GM21526 (cell line): ENCODE measurements around the gene PFDN2.
A peak's percentile ranks its signal among the peaks of the same experiment; 100 is the strongest.

Experiments used
- ATAC-seq: cut with Tn5 transposase; IDR thresholded peaks from one replicate; pipeline ENCODE4 v1.9.1; 2021; ENCODE audit warnings: moderate library complexity; ENCODE audit not compliant: unreplicated experiment, low FRiP score

Gene PFDN2

GRCh38 chr1:161106431-161106830 lies 11.4 kb downstream of the PFDN2 start:
- ATAC-seq = no peak

GRCh38 chr1:161100556-161100955 lies 17.3 kb downstream of the PFDN2 start:
- ATAC-seq = no peak

DNA sequence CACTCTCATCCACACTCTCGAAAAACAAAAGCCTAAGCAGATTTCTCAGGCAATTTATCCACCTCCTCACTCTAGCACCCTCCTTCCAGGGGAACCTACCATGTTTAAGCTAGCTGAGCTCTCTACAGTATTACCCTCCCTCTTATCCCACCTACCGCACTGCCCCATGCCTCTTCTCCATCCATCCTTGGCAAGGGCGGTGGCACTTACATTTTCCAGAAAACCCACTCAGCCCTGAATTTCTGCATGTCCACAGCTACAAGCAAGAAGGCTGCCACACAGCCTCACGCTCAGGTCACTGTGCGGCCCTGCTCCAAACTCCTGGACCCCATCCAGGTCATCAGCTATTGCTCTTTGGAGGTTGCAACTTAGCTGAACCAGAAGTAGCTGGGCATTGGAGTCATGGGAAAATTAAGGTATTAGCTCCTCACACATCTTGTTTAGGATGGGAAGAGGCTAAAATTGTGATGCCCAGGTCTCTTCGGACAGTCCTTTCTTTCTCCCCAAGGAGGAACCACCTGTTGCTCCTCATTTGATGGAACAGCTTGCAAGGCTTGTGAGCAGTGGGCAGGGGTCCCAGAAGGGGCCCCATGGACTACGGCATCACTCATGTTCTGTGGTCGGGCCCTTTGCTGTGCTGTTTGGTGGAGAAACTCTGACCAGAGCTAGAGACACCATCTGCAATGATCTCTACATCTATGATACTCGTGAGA lies 18.6 kb downstream of the PFDN2 start:
- ATAC-seq = no peak

DNA sequence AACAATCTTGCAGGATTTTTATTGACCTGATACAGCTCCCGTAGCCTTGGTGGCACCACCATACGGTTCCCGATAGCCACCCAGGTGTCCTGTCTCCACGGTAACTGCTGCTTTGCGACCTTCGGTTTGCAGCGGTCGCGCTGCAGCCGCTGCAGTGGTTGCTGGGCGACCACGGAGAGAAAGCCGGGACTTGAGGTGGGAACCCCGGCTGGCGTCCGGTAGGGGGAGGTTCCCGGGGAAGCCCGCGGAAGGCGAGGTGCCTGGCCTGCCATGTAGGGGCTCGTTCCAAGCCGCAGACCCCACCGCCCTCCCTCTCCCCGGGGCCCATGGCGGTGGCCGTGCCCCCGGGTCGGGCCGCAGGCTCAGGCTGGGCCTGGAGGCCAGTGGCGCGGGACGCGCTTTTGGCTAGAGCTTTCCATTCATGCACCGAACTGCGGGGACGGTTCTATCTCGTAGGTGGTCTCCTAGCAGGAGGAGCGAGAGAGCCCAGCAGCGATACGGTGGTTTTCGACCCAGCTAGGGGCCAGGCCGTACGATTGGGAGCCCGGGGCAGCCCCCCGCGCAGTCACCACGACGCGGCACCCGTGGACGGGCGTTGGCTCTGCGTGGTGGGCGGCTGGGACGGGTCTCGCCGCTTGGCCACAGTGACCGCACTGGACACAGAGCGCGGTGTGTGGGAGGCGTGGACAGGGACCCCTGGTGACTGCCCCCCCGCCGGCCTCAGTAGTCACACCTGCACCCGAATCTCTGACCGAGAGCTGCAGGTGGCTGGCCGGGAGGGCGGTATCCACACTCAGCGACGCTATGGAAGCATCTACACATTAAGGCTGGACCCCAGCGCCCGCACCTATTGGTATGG lies 19.4 kb downstream of the PFDN2 start, which contains the start of gene KLHDC9:
KLHDC9 (plus strand) TSS at position 152 of the 859 bp plus-strand sequence; CDS start at position 327, 175 bp downstream.
- ATAC-seq = peak; percentile 64

GRCh38 chr1:161096530-161096929 lies 21.3 kb downstream of the PFDN2 start:
- ATAC-seq = no peak

GRCh38 chr1:161096015-161096414 lies 21.8 kb downstream of the PFDN2 start:
- ATAC-seq = no peak

DNA sequence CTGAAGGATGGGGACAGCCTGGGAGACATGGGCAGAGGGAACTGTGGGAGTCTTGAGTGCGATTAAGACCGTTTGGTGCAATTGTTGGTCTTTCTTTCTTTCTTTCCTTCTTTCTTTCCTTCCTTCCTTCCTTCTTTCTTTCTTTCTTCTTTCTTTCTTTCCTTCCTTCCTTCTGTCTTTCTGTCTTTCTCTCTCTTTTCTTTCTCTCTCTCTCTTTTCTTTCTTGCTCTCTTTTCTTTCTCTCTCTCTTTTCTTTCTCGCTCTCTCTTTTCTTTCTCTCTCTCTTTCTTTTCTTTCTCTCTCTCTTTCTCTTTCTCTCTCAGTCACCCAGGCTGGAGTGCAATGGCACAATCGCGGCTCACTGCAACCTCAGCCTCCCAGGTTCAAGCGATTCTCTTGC lies 22.6 kb downstream of the PFDN2 start:
- ATAC-seq = no peak

GRCh38 chr1:161094481-161094880 lies 23.4 kb downstream of the PFDN2 start:
- ATAC-seq = no peak

GRCh38 chr1:161092621-161093028 lies 25.2 kb downstream of the PFDN2 start:
- ATAC-seq = no peak

DNA sequence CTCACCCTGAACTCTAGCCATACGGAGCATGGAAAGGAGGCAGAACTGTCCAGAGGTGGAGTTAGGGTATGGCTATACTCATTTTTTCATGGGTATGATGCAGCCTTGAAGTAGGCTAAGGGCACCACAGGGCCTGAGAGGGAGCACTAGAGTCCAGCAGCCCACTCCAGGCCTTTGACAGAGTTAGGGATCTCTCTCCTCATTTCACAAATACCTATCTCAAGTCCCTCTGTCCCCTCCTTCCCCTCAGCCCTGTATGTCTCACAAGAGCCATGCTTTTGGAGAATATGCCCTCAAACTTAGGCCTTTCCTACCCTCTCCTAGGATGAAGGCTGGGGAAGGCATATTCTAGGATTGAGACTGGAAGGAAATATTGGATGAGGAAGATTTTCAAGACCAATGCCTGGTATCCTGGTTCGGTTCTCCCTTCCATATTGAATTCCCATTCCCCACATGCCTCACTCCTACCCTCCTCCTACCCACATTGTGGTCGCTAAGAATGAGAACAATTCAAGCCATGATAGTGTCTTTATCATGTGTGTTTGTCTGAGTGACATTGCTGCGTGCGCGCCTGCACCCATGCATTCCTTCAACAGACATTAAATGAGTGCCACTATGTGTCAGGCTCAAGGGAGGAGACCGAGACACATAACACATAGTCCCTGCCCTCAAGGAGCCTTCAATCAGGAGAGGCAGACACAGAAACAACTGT lies 25.9 kb downstream of the PFDN2 start:
- ATAC-seq = no peak

- ATAC-seq = no peak
Measured at GRCh38 chr1:161091093-161091492, 26.7 kb downstream of the PFDN2 start.

GRCh38 chr1:161090617-161091016 lies 27.2 kb downstream of the PFDN2 start:
- no peak for ATAC-seq

DNA sequence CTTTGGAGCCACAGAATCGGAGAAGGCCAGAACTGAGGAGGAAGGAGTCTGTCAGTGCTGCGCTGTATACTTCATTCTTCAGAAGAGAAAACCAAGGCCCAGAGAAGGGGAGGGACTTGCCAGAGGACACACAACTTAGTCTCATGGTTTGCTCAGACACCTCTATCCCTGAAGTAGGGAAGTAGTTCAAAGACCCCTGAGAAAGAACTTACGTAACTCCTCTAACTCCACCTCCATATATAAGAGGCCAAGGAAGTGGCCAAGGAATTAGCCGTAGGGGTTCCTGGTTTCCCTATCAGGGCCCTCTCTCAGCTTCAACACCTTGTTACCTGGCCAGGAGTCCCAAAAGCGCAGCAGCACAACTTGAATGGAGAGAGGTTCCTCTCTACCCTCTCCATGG lies 27.9 kb downstream of the PFDN2 start:
- no peak for ATAC-seq

DNA sequence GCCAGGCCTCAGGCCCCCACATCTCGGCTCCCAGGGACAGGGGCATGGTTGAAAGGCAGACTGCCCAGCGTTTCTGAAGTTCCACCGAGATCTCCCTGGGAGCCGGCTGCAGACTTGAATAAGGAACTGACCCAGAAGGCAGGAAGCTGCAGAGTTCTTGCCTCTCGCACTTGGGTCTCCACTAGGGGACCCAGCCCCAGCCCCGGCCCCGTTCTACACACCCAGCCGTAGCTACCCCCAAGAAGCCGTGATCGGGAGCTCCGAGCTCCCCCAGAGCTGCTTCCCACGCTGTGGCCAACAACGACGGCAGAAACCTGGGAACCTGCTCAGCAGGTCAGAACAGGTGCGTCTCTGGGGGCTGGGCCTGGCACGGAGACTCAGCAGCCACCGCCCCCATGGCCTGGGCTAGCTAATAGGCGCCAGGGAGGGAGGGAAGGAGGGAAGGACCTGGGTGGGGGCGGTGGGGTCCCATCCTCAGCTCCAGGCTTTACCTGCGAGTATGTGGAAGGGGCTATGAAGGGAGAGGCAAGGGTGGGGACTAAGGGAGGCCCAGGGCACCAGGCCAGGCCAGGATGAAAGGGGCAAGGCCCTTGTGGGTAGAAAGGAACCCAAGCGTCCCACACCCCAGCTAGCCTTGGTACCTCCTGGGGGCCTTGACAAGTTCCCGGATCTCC lies 28.4 kb downstream of the PFDN2 start, which contains the start of gene NECTIN4:
NECTIN4 (minus strand) TSS at position 308 of the 674 bp plus-strand sequence; CDS start at position 46, 262 bp downstream.
- ATAC-seq = no peak

DNA sequence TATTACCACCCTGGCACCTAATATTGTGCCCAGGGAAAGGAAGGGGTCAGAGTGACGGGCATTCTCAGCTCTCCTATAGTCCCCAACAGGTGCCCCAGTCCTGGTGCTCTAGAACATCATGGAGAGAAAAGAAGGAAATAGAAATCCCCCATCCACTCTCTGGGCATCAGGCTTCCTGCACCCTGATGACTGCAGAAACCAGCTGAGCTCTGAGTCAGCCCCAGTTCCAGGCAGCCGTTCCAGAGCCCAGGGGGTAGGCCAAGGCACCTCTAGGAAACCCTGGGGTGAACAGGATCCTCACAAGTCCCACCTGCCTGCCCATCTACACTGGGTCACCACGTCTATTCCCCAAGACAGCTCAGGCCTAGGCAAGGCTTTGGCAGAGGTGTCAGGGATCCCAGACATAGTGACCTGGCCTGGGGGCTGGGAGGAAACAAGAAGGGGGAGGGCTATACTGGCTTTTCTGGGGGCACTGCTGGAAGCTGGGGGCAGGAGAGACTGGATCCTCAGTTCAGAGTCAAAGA lies 29.2 kb downstream of the PFDN2 start:
- ATAC-seq = no peak

DNA sequence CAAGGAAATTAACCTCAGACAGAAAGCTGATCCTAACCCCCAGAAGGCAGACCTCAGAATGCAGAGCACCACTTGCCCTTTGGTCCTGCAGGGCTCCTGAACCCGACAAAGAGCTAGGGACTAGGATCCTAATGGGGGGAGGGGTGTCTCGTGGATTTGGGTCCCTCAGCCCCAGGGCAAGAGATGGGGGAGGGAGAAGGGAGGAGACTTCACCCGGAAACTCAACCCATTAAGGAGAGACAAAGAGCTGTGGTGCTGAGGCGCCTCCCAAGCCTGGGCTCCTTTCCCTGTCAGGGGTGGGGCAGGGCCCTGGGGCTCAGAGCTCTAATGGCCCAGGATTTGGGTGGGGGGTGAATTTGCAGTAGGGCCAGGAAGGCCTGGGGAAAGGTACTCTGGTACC lies 31.4 kb downstream of the PFDN2 start:
- ATAC-seq = no peak

- ATAC-seq = no peak
Measured at GRCh38 chr1:161085165-161085564, 32.7 kb downstream of the PFDN2 start.

DNA sequence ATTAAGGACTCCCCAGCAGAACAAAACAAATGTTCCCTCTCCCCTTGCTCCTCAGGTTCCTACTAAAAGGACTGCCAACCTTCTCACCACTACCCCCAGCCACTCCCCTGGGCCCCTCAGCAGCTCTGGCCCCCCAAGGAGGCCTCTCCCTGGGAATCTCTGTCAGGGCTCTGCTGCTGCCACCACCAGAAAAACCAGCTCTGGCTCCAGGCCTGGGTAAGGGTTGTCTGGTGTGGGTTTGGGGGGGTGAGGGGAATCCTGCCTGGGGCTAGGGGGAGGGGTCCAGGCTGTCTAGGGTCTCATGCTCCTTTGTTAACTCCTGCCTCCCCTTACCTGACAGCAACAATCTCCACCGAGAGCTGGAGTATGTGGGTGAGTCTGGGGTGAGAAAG lies 33.2 kb downstream of the PFDN2 start:
- no peak for ATAC-seq

GRCh38 chr1:161083748-161084596 lies 33.9 kb downstream of the PFDN2 start:
- no peak for ATAC-seq
